IPS DF 6.9 (cell line): ENCODE results near the gene SERPINA5.

Experiments
- DNase-seq: peaks from one replicate; pipeline ENCODE4 v3.0.0-alpha.2; 2013; ENCODE audit warnings: low read depth, low spot score
- H3K27ac ChIP-seq: one replicate; pipeline ENCODE4 v1.5.1; 2013; ENCODE audit warnings: low read length, control low read depth
- H3K27me3 ChIP-seq: 2 replicates; pipeline ENCODE4 v1.6.1; 2013; ENCODE audit warnings: mild to moderate bottlenecking, low read length; ENCODE audit not compliant: control insufficient read depth, insufficient read depth
- H3K36me3 ChIP-seq: 2 replicates; pipeline ENCODE4 v1.6.1; 2013; ENCODE audit warnings: low read length; ENCODE audit not compliant: control insufficient read depth, insufficient read depth
- H3K4me1 ChIP-seq: 2 replicates; pipeline ENCODE4 v1.6.1; 2013; ENCODE audit warnings: low read length; ENCODE audit not compliant: control insufficient read depth, insufficient read depth
- H3K4me3 ChIP-seq: 2 replicates; pipeline ENCODE4 v1.5.1; 2013; ENCODE audit warnings: mild to moderate bottlenecking, low read length
- H3K9me3 ChIP-seq: 2 replicates; pipeline ENCODE4 v1.6.1; 2013; ENCODE audit warnings: low read length, inconsistent platforms; ENCODE audit not compliant: control insufficient read depth, insufficient read depth
- WGBS: extraction: QIAGEN DNeasy Blood & Tissue Kit; methylation state at CpG from one replicate; pipeline ENCODE4 v1.1.7; 2013; ENCODE audit warnings: mixed read lengths, missing lambda C conversion rate; ENCODE audit not compliant: insufficient read length, insufficient coverage; 5-methylcytosine and 5-hydroxymethylcytosine counted together

The SERPINA5 gene

DNA sequence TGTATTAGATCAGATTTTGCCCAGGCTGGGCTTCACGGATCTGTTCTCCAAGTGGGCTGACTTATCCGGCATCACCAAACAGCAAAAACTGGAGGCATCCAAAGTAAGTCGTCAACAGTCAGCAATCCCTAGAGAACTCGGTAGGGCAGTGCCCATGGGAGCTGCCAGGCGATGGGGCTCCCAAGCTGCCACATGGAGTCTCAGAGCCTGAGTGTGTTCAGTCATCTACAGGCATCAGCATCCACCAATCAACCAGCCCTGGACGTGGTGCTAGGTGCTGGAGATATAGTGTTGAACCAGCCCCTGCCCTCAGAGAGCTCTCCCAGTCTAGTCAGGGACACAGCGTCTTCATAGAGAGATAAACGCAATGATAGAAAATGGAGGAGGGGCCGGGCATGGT lies 13.0 kb upstream of the SERPINA5 start:
- DNase-seq: no peak
- no peaks in the 10 kb centered on the region for H3K9me3 ChIP-seq
- H3K27me3 ChIP-seq: no peaks in the 10 kb centered on the region
- H3K4me1 ChIP-seq: no peaks in the 10 kb centered on the region
- H3K4me3 ChIP-seq: no peak overlapping the region
- no peak overlapping the region for H3K27ac ChIP-seq
- no CpG with 5 or more reads among the region's 9 CpGs for WGBS
- no peaks in the 10 kb centered on the region for H3K36me3 ChIP-seq

DNA sequence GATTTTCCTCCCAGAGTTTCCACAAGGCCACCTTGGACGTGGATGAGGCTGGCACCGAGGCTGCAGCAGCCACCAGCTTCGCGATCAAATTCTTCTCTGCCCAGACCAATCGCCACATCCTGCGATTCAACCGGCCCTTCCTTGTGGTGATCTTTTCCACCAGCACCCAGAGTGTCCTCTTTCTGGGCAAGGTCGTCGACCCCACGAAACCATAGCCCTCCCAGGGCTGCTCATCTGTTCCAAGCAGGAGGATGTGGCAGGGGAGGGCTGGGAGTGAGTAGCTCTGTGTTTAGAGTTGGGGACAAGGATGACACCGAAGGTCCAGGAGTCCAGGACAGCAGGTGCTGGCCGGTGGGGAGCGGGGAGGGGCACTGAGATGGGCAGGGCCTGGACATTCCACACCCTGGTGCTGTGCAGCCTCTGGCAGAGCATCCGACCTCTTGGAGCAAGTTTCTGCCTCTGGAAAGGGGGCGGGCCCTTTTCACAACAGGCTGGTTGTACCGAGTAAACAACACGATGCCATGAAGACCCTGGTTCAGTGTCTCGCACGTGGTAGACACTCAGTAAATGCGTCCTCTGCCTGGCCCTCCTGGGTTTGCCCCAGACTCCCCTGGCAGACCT lies 11.7 kb upstream of the SERPINA5 start:
- Histone ChIP-seq H3K27me3 (no peaks in the 10 kb centered on the region), H3K27ac (no peak overlapping the region), H3K4me1 (no peaks in the 10 kb centered on the region), H3K36me3 (no peaks in the 10 kb centered on the region), H3K9me3 (no peaks in the 10 kb centered on the region), H3K4me3 (no peak overlapping the region)
- no peak for DNase-seq
- no CpG with 5 or more reads among the region's 20 CpGs for WGBS

- no peaks in the 10 kb centered on the region for H3K36me3 ChIP-seq
- no CpG with 5 or more reads among the region's 6 CpGs for WGBS
- no peaks in the 10 kb centered on the region for H3K4me1 ChIP-seq
- no peak for DNase-seq
- no peak overlapping the region for H3K27ac ChIP-seq
- no peaks in the 10 kb centered on the region for H3K27me3 ChIP-seq
- no peak overlapping the region for H3K4me3 ChIP-seq
- H3K9me3 ChIP-seq: no peaks in the 10 kb centered on the region
Measured at GRCh38 chr14:94570002-94570400, 11.2 kb upstream of the SERPINA5 start.

- WGBS: no CpG with 5 or more reads among the region's 9 CpGs
- Histone ChIP-seq H3K27ac (no peak overlapping the region), H3K36me3 (no peaks in the 10 kb centered on the region), H3K9me3 (no peaks in the 10 kb centered on the region), H3K4me1 (no peaks in the 10 kb centered on the region), H3K4me3 (no peak overlapping the region), H3K27me3 (no peaks in the 10 kb centered on the region)
- DNase-seq: no peak
Measured at GRCh38 chr14:94570440-94570839, 10.8 kb upstream of the SERPINA5 start.

DNA sequence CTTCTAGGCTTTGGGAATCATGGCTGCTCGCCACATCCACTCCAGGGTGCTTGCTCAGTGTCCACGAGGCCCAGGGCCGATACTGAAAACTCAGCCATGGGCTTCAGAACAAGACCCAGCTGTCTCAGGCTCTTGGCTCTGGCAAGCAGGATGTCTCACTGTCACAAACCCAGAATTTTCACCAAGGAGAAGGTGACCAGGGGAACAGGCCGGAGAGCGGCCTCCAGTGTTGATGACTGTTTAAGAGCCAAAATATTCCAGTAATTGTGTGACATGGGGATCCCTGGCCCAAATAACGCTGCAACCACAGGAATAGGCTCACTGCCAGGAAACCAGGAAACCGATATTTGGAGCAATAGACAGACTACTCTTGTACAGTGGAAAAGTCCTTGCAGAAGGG lies 9.8 kb upstream of the SERPINA5 start:
- H3K9me3 ChIP-seq: no peaks in the 10 kb centered on the region
- no CpG with 5 or more reads among the region's 7 CpGs for WGBS
- no peak for DNase-seq

GRCh38 chr14:94571950-94572349 lies 9.3 kb upstream of the SERPINA5 start:
- no CpG with 5 or more reads among the region's 6 CpGs for WGBS
- Histone ChIP-seq H3K9me3 (no peaks in the 10 kb centered on the region), H3K4me1 (no peaks in the 10 kb centered on the region), H3K36me3 (no peaks in the 10 kb centered on the region), H3K27ac (no peak overlapping the region), H3K27me3 (no peaks in the 10 kb centered on the region), H3K4me3 (no peak overlapping the region)
- no peak for DNase-seq

More for the DNA sequence above, 9.8 kb upstream of the SERPINA5 start:
- H3K4me3 ChIP-seq: no peak overlapping the region
- no peak overlapping the region for H3K27ac ChIP-seq
- H3K36me3 ChIP-seq: no peaks in the 10 kb centered on the region
- H3K4me1 ChIP-seq: no peaks in the 10 kb centered on the region
- no peaks in the 10 kb centered on the region for H3K27me3 ChIP-seq

DNA sequence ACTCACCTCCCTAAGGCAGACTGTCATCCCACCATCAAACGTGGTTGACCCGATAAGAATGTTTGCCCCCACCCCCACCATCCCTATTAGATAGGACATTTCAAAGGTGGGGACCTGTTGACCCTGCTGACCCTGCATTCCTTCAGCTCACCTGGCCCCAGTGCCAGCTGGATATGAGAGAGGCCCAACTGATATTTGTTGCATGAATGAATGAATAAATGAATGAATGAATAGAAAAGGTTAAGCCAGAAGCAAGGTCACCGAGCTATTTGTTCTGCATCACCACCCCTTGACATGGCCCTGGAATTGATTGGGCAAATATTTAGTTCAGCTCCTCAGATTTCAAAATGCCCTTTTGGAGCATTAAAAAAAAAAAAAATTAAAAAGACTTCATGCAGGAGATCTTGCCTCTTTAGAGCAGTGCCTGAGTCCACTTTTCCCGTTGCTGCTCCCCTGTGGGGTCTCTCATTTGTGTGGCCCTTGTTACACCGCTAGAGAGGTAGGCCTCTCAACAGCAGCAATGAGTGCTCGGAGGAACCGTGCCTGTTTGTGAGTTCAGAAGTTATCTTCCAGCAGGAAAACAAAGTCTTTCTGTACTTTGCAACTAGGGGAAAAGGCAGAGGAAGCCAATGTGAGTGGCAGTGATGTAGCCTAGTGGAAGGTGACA lies 8.5 kb upstream of the SERPINA5 start:
- no peak overlapping the region for H3K4me3 ChIP-seq
- no peaks in the 10 kb centered on the region for H3K27me3 ChIP-seq
- H3K9me3 ChIP-seq: no peaks in the 10 kb centered on the region
- WGBS: no CpG with 5 or more reads among the region's 7 CpGs
- H3K4me1 ChIP-seq: no peaks in the 10 kb centered on the region
- DNase-seq: no peak
- H3K36me3 ChIP-seq: no peaks in the 10 kb centered on the region
- H3K27ac ChIP-seq: no peak overlapping the region

DNA sequence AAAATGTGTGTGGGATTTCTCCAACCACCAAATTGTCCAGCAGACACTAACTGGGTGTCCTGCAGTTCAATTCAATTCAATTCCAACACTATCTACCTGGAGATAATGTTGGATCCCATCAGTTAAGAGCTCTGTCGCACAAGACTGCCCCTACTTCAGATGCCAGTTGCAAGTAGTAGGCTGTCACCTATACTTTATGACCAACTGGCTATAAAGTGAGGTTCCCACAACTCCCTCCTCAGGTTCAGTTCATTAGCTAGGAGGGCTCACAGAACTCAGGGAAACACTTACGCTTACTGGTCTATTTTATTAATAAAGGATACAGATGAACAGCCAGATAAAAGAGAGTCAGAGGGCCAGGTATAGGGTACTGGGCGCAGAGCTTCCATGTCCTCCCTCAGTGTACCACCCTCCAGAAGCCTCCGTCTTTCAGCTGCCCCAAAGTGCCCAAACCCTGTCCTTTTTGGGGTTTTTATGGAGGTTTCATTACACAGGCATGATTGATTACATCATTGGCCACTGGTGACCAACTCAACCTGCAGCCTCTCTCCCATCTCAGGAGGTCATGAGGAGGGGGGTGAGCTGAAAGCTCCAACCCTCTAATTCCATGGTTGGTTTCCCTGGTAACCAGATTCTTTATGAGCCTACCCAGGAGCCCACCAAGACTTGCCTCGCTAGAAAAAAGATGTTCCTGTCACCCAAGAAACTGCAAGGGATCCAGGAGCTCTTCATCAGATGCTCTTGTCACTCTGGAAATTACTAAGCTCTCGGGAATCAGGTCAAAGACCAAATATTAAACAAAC lies 7.5 kb upstream of the SERPINA5 start:
- Histone ChIP-seq H3K27ac (no peak overlapping the region), H3K27me3 (no peaks in the 10 kb centered on the region), H3K9me3 (no peaks in the 10 kb centered on the region), H3K36me3 (no peaks in the 10 kb centered on the region), H3K4me1 (no peaks in the 10 kb centered on the region), H3K4me3 (no peak overlapping the region)
- no peak for DNase-seq
- WGBS: no CpG with 5 or more reads among the region's 6 CpGs

- no peaks in the 10 kb centered on the region for H3K4me1 ChIP-seq
- WGBS: no CpG with 5 or more reads among the region's 3 CpGs
Measured at GRCh38 chr14:94574336-94574735, 6.9 kb upstream of the SERPINA5 start.

DNA sequence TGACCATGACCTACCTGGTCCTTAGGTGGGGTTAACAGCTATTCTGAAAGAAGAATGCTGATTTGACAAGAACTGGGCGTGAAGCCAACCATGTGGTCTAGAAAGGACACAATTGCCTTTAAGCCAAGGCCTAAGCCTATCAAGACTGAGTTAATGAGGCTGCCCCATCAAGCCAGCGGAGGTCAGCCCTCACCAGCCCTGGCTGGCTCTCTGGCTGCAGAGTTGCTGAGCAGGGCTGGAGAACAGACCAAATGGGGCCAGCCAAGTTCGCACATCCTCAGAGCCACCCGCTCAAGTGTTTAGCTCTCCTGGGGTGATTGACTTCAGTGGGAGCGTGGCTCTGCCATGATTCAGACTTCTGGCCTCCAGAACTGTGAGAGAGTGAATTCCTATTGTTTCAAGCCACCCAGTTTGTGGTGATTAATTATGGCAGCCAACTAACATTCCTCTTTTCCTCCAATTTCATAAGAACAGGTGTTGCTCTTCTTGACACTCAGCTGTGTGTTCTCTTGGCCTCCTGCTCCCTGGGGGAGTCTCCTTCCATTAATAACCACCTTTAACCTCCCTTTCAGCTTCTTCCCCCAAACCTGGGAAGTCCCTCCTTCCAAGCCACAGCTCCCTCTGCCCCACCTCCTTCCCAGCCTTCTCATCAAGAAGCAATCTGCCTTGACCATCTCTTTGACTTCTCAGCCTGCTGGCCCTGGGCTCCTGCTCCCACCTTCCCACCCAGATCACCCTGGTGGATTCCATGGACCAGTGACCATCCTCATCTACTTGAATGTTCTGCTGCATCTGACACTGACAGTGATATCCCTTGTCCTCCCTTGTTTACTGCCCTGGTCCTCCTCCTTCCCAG lies 5.3 kb upstream of the SERPINA5 start:
- no peak overlapping the region for H3K27ac ChIP-seq
- no peaks in the 10 kb centered on the region for H3K36me3 ChIP-seq
- H3K4me3 ChIP-seq: no peak overlapping the region
- no peaks in the 10 kb centered on the region for H3K4me1 ChIP-seq
- H3K27me3 ChIP-seq: no peaks in the 10 kb centered on the region
- no CpG with 5 or more reads among the region's 5 CpGs for WGBS
- no peak for DNase-seq
- H3K9me3 ChIP-seq: no peaks in the 10 kb centered on the region

More at GRCh38 chr14:94574336-94574735, 6.9 kb upstream of the SERPINA5 start:
- H3K27ac ChIP-seq: no peak overlapping the region
- no peak overlapping the region for H3K4me3 ChIP-seq
- H3K27me3 ChIP-seq: no peaks in the 10 kb centered on the region
- H3K9me3 ChIP-seq: no peaks in the 10 kb centered on the region
- no peak for DNase-seq
- no peaks in the 10 kb centered on the region for H3K36me3 ChIP-seq
